ENCODE measurements around the gene CHST5.

Gene CHST5

GRCh38 chr16:75535901-75536300, at the start of gene CHST5:
CHST5 (minus strand) TSS chr16:75536108; CDS start chr16:75530384, 5,724 bp downstream.
- H3K4me3 ChIP-seq (ENCODE audit: low read length) = no peak within 1 kb of the TSS
- H3K27ac ChIP-seq (ENCODE audit: low read length) = no peak within 1 kb of the TSS
- H3K4me2 ChIP-seq (ENCODE audit: low read length) = no peak within 1 kb of the TSS
- no peaks in the 10 kb centered on the region for H3K79me2 ChIP-seq (ENCODE audit: low read length)
- H3K9ac ChIP-seq (ENCODE audit: low read length) = no peak within 1 kb of the TSS
- no peaks in the 10 kb centered on the region for H4K20me1 ChIP-seq (ENCODE audit: insufficient read depth, low read length)
- H2AFZ ChIP-seq (ENCODE audit: low read depth, low read length) = no peak within 1 kb of the TSS
- H3K27me3 ChIP-seq (ENCODE audit: low read depth, low read length) = no peaks in the 10 kb centered on the region
- no peaks in the 10 kb centered on the region for H3K9me3 ChIP-seq (ENCODE audit: insufficient read depth, low read length)
- TF ChIP-seq CTCF (IDR thresholded peaks at IDR 0.05; ENCODE audit: low read depth, low read length) = no peak
- no peak for TF ChIP-seq EZH2phosphoT487 (IDR thresholded peaks at IDR 0.05; ENCODE audit: low read depth)
- peaks cover 4% of the 10 kb centered on the region; the same call in 1 of the 2 replicates for H3K4me1 ChIP-seq (ENCODE audit: low read length)
- H3K36me3 ChIP-seq (replicated peaks; ENCODE audit: low read depth, low read length) = peaks cover 8% of the 10 kb centered on the region

- peaks cover 15% of the 10 kb centered on the region for H3K4me1 ChIP-seq (ENCODE audit: low read length)
- no peaks in the 10 kb centered on the region for H3K27me3 ChIP-seq (ENCODE audit: low read depth, low read length)
- H3K9ac ChIP-seq (ENCODE audit: low read length) = no peak overlapping the region
- no peak overlapping the region for H3K4me3 ChIP-seq (ENCODE audit: low read length)
- H2AFZ ChIP-seq (ENCODE audit: low read depth, low read length) = no peak overlapping the region
- TF ChIP-seq CTCF (IDR thresholded peaks at IDR 0.05; ENCODE audit: low read depth, low read length) (no peak), EZH2phosphoT487 (IDR thresholded peaks at IDR 0.05; ENCODE audit: low read depth) (no peak)
- peaks cover 4% of the 10 kb centered on the region for H3K36me3 ChIP-seq (replicated peaks; ENCODE audit: low read depth, low read length)
- peak overlapping the region; percentile 19; the same call in 1 of the 2 replicates for H3K27ac ChIP-seq (ENCODE audit: low read length)
- peak overlapping the region; percentile 55 for H3K4me2 ChIP-seq (ENCODE audit: low read length)
- H3K9me3 ChIP-seq (ENCODE audit: insufficient read depth, low read length) = no peaks in the 10 kb centered on the region
- H3K79me2 ChIP-seq (ENCODE audit: low read length) = no peaks in the 10 kb centered on the region
- H4K20me1 ChIP-seq (ENCODE audit: insufficient read depth, low read length) = no peaks in the 10 kb centered on the region
Measured at GRCh38 chr16:75584108-75584507, 48.2 kb upstream of the CHST5 start.

- Histone ChIP-seq H3K36me3 (replicated peaks; ENCODE audit: low read depth, low read length) (peaks cover 42% of the 10 kb centered on the region), H3K9ac (ENCODE audit: low read length) (no peak overlapping the region), H3K27ac (ENCODE audit: low read length) (no peak overlapping the region), H3K79me2 (ENCODE audit: low read length) (no peaks in the 10 kb centered on the region), H3K4me2 (ENCODE audit: low read length) (no peak overlapping the region), H2AFZ (ENCODE audit: low read depth, low read length) (no peak overlapping the region), H3K4me1 (ENCODE audit: low read length) (peaks cover 19% of the 10 kb centered on the region), H3K9me3 (ENCODE audit: insufficient read depth, low read length) (no peaks in the 10 kb centered on the region), H3K4me3 (ENCODE audit: low read length) (no peak overlapping the region), H4K20me1 (ENCODE audit: insufficient read depth, low read length) (peaks cover 12% of the 10 kb centered on the region), H3K27me3 (ENCODE audit: low read depth, low read length) (no peaks in the 10 kb centered on the region)
- TF ChIP-seq EZH2phosphoT487 (IDR thresholded peaks at IDR 0.05; ENCODE audit: low read depth) (no peak), CTCF (IDR thresholded peaks at IDR 0.05; ENCODE audit: low read depth, low read length) (no peak)
Measured at GRCh38 chr16:75579281-75579834, 43.5 kb upstream of the CHST5 start.

GRCh38 chr16:75578725-75579124, 42.8 kb upstream of the CHST5 start:
- Histone ChIP-seq H3K4me3 (ENCODE audit: low read length) (no peak overlapping the region), H3K4me2 (ENCODE audit: low read length) (no peak overlapping the region), H3K79me2 (ENCODE audit: low read length) (no peaks in the 10 kb centered on the region), H3K9me3 (ENCODE audit: insufficient read depth, low read length) (no peaks in the 10 kb centered on the region), H3K27me3 (ENCODE audit: low read depth, low read length) (no peaks in the 10 kb centered on the region), H3K4me1 (ENCODE audit: low read length) (peaks cover 13% of the 10 kb centered on the region), H4K20me1 (ENCODE audit: insufficient read depth, low read length) (peaks cover 17% of the 10 kb centered on the region), H3K36me3 (replicated peaks; ENCODE audit: low read depth, low read length) (peaks cover 48% of the 10 kb centered on the region), H2AFZ (ENCODE audit: low read depth, low read length) (no peak overlapping the region), H3K27ac (ENCODE audit: low read length) (no peak overlapping the region), H3K9ac (ENCODE audit: low read length) (no peak overlapping the region)
- TF ChIP-seq CTCF (IDR thresholded peaks at IDR 0.05; ENCODE audit: low read depth, low read length) (no peak), EZH2phosphoT487 (IDR thresholded peaks at IDR 0.05; ENCODE audit: low read depth) (no peak)
